HG02885 (cell line): ENCODE measurements around the gene TASP1.
"Not testable (repeated sequence)": the region's sequence is repeated elsewhere in the genome, so short reads cannot be mapped to it uniquely, and the experiment has no call there.

Source experiments
- ATAC-seq: cut with Tn5 transposase; IDR thresholded peaks from one replicate; pipeline ENCODE4 v1.9.1; 2021; ENCODE audit warnings: mild to moderate bottlenecking; ENCODE audit not compliant: unreplicated experiment, poor library complexity

The TASP1 gene

DNA sequence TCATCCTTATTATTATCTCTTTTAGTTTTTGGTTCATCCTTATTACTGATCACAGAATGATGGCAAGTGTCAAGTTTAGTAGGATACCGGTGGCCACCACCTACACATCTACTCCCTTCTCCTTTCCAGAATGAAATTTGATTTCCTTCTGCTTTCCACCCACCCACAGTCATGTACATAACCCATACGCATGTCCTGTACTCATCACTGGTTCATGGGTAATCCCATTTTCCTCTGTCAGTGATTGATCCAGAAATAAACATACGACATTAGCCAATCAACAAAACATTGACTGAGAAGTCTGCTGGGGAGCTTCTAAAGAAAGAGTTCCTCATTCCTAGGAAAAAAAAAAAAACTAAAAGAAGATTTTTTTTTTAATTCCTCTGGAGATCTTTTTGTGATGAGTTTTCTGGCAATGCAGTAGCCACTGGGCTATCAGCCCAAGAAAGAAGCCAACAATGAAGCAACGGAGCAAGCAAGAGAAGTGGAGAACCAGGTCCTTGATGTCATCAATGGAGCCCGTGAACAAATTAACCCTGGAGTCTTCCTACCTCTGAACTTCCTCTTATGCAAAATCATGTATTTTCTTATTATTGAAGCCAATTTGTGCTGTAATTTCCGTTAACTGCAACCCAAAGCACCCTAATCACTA lies 127.8 kb downstream of the TASP1 start:
- ATAC-seq: no peak

DNA sequence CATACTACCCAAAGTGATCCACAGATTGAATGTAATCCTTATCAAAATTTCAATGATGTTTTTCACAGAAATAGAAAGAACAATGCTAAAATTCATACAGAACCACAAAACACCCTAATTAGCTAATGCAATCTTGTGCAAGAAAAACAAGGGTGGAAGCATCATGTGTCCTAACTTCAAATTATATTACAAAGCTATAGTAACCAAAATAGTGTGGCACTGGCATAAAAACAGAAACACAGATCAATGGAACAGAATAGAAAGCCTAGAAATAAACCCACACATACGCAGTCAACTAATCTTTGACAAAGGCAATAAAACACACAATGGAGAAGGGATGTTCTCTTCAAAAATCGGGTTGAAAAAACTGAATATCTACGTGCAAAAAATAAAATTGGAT lies 131.1 kb downstream of the TASP1 start:
- no peak for ATAC-seq

DNA sequence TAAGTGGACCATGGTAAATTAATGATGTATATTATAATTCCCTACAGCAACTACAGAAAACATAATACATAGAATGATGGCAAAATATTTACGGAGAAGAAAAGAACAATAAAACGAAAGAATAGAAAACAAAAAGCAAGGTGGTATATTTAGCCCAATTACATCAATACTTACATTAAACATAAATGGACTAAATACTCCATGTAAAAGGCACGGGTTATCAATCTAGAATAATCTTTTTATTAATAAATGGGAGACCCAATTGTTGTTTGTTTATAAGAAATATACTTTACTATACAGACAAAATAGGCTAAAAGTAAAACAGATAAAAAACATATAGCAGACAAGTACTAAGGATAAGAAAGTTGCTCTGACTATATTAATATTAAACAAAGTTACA lies 137.2 kb downstream of the TASP1 start:
- ATAC-seq: no peak

DNA sequence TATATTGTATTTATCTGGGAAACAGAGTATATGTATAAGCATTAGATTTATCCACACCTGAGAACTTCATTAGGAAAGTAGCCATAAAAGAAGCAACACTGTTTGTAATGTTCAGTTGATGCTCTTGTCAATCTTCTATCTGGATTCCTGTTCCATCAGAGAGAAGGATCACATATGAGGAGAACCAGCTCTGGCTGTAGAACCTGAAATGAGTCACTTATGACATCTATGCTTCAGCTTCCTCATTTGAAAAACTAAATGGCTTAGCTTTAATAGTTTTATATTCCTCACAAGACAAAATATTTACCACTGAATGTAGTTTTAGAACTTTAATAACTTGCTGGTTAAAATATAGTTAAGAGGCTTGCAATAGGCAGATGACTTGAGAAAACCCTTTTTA lies 144.7 kb downstream of the TASP1 start:
- ATAC-seq: no peak

DNA sequence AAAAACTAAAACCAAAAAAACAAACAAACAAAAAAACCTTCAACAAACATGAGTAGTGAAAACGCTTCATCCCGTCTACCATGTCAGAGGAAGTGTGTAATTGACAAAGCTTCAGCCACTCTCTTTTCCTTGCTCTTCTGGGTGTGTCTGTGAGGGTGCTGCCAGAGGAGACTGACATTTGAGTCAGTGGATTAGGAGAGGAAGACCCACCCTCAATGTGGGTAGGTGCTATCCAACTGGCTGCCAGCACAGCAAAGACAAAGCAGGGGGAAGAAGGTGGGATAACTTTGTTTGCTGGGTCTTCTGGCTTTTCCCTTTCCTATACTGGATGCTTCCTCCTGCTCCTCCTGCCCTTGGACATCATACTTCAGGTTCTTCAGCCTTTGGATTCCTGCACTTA lies 145.6 kb downstream of the TASP1 start:
- ATAC-seq: no peak

DNA sequence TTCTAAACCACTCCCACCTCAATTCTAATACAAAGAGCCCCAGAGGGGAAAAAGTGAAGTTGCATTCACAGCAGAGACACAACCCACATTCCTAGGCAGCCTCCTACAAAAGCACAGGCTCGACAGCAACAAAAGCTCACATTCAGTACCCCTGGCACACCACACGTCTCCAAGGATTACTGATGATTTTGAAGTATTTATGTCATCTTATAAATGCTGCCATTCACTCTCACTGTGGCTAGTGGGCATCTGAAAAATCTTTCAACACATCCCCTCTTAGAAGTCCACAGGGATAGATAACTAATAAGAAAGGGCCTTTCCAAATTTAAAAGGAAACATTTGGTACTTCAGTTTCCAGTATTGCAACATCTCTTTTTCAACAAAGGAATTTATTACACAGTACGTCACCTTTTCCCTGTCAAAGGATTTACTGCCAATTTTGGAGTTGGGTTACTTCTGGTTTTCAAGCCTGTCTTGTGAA lies 146.7 kb downstream of the TASP1 start:
- no peak for ATAC-seq

DNA sequence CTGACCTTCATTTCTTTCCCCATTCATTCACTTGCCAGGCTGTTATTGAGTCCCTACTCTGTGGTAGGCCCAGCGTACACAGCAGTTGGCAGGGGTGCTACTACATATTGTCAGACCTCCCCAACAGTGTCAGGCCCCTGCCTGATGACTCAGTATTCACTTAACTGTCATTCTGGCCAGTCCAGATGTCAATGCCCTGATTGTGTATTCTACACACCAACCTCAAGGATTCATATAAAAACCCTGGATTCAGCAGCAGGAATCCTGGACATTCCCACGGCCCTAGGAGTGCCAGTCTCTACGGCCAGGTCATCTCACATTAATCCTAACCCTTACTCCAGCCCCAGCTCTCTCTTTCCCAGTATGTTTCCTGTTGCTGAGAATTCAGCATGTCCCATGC lies 151.5 kb downstream of the TASP1 start:
- no peak for ATAC-seq

DNA sequence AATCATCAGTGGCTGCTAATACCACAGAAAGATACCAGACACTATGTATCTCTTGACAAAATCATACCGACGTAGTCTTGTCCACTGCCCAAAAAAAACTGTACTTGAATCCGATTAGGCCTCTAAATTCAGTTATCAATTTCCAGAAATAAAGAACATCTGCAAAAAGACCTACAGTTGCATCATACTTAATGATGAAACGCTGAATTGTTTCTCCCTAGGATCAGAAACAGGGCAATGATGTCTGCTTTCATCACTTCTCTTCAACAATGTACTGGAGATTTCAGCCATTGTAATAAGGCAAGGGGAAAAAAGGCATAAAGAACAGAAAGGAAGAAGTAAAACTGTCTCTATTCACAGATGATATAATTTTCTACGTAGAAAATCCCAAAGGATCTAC lies 152.0 kb downstream of the TASP1 start:
- no peak for ATAC-seq

DNA sequence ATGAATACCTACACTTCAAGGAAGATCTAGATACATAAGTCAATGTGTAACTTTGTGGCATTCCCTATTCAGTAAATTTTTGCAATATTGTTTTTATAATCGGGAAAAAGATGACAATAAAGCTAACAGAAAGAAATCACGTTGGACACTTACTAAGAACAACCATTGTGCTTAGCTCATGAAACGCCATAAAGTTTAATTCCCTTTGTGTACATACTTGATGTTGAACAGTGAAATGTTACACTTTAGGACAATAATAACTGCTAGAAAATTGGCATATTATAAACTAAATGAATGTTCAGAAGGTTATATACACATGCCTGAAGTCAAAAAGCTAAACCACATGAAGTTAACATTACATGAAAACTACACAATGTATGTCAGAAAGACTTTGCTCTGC lies 153.2 kb downstream of the TASP1 start:
- ATAC-seq: no peak

DNA sequence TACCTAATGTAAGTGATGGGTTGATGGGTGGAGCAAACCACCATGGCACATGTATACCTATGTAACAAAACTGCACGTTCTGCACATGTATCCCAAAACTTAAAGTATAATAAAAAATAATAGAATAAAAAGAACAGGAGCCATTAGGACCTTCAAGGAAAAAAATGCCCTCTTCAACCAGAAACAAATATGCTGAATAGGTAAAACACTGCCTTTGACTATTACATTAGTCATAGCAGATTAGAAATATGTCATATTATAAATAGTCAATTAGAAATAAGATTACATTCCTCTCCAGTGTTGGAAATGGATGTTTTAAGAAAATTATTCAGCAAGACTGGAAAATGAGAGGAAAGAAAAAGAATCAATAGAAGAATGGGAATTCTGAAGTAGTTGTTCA lies 153.7 kb downstream of the TASP1 start:
- ATAC-seq: not testable (repeated sequence)

DNA sequence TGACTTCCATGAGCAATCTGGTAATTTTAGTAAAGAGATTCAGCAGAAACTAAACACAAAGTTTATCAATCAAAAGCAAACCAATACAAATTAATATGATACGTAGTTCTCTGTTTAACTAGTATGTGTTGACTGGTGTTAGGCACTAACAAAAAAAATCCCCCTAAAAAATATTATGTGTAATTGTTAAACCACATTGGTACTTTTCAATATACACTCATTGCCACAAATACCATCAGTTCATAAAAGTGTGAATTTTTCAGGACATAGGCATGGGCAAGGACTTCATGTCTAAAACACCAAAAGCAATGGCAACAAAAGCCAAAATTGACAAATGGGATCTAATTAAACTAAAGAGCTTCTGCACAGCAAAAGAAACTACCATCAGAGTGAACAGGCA lies 155.3 kb downstream of the TASP1 start:
- not testable (repeated sequence) for ATAC-seq

DNA sequence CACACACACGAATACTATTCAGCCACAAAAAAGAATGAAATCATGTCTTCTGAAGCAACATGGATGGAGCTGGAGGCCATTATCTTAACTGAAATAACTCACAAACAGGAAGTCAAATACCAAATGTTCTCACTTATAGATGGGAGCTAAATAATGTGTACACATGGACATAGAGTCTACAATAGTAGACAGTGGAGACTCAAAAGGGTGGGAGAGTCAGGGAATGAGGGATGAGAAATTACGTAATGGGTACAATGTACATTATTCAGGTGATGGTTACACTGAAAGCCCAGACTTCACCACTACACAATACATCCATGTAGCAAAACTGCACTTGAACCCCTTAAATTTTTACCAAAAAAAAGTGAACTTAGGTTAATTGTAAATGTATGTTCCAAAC lies 160.4 kb downstream of the TASP1 start:
- no peak for ATAC-seq

DNA sequence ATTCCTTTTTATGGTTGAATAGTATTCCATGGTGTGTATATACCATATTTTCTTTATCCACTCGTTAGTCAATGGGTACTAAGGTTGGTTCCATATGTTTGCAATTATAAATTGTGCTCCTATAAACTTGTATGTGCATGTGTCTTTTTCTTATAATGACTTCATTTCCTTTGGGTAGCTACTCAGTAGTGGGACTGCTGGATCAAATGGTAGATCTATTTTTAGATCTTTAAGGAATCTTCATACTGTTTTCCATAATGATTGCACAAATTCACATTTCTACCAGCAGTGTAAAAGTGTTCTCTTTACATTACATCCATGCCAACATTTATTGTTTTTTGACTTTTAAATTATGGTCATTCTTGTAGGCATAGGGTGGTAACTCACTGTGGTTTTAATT lies 164.3 kb downstream of the TASP1 start:
- no peak for ATAC-seq

DNA sequence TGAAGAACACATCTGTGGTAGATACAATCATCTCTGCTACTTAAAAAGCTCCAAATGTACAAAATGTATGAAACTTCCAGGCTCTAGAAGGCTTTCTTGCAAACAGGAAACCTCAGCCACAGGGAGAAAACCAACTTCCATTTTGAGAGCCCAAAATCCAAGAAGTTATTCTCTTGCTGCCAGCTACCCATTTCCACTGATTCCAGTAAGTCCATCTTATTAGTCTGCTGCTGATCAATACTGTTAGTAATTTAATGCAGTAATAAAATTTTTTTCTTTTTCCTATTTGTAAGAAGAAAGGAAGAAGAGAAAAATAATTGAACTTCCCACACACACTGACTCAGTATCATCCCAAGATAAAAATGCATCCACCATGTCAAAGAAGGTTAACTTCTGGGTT lies 169.5 kb downstream of the TASP1 start:
- no peak for ATAC-seq

DNA sequence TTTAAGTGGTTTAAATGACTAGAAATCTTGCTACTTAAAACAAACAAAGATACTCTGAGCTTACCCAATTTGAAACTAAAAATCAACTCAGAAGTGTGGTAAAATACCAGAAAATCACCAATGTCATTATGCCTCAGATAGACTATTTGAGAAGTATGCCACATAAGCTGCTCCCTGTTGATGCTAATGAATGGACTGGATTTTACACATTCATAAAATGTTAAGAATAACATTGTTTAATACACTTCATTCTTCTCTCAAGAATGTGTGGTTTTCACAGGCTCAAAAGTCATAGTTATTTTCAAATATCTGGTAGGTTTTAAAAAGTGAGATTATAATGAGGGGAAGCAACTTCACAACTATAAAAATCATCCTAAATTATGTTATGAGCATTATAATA lies 170.6 kb downstream of the TASP1 start:
- ATAC-seq: no peak

DNA sequence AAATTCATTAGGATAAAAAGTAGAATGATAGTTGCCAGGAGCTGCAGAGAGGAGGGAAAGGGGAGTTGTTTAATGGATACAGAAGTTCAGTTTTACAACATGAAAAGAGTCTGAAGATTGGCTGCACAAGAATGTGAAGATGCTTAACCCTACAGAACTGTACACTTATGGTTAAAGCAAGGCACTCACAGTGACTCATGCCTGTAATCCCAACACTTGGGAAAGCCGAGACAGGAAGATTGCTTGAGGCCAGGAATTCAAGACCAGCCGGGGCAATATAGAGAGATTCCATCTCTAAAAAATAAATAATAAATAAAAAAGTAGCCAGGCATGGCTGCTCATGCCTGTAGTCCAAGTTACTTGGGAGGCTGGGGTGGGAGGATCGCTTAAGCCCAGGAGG lies 174.0 kb downstream of the TASP1 start:
- ATAC-seq: no peak

DNA sequence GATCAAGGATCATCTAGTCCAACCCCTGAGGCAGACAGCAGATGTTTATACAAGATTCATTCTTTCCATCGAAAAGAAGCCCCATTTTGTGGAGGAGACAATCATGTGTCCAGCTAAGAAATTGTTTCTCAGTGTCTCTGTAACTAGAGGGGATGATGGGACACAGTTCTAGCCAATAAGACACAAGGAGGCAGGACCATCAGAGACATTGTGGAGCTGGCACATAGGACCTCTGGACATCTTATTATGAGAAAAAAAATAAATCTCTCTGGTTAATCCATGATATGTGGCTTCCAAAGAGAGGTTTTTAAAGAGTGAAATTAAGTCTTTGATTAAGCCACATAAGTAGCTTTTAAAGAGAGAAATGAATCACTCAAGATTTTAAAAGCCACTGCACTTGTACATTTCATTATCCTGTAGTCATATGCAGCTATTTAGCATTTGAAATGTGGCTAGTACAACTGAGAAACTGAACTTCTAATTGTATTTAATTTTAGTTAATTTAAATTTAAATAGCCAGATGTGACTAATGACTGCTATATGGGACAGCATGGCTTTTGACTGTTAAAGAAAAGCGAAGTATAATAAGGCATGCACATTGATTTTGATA lies 176.8 kb downstream of the TASP1 start:
- no peak for ATAC-seq

DNA sequence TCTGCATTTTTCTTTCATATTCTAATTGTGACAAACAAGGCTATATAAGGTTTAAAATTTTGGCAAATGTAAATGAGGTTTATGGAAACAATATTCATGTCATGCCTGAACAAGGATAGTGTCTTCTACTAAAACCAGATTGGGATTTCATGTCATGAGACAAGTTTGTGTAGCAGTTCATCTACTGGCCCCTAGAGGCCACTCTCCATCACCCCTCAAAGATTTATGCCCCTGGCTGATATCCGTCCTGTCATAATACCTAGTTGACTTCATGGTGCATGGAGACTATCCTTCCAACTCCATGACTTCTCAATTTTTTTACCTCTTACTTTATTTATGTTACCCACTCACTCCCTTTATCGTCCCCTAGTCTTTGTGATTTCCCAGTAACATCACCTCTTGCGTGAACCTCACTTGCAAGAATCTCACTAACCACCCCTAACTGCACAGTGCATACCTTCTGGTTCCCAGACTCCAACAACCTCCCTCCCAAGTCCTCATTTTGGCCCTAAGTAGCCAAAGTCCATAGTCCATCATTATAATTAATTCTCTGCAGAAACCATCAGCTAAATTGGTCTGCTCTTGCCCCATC lies 179.8 kb downstream of the TASP1 start:
- ATAC-seq: peak; percentile 96

DNA sequence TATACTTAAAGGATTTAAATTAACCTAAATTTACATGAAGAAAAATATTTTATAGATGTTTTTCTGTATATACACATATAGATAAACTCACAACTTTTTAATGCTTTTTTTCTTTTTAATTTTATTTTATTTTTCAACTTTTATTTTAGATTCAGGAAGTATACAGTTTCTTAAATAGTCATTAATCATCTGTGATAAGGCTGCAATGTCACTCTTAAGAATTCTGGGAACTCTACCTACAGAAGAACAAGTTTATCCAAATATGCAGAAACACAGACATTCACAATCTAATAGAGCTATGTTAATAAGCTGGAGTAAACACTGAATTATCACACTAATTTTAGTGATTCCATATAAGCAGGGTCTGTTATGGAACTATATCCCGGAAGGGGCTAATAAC lies 181.2 kb downstream of the TASP1 start:
- no peak for ATAC-seq

DNA sequence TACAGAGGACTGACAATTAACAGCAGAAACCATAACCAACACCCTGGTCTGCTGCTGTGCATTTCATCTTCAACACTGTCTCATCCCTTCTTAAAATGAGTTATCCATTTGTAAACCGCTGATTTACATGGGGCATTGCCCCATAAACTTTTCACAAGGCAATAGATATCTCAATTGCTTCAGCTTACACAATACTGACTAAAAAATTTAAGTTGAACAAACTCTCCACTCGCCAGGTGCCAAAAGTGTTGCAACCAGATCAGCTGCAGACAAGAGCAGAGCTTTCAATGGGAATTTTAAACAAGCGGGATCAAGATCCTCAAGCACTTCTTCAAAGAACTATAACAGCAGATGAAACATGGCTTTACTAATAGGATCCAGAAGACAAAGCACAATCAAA lies 183.0 kb downstream of the TASP1 start:
- no peak for ATAC-seq

DNA sequence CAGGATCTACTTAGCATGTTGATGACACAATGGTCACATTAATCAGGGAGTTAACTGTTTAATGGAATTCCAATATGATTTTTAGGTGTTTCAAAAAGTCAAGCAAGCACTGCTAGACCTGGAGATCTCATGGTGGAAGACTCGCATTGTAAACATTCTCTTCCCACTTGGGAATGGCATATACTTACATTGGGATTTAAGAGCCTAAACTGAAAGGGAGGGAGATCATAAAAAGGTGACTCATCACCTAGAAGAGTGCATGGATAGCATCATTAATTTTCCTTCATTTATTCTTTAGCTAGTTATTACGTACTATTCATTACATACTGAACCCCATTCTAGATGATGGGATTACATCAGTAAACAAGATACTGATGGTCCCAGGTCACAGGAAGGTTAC lies 185.4 kb downstream of the TASP1 start:
- no peak for ATAC-seq
